HEK293 (cell line): ENCODE measurements around the gene INKA1.

Source experiments
- CTCF ChIA-PET: fragments of 350-600 bp; formaldehyde crosslinking; extraction: SDS; loops from one replicate; lab custom pipeline; 2021; ENCODE audit warnings: antibody characterized with exemption; lab: Yijun Ruan, JAX
- POLR2A ChIA-PET: fragments of 300-600 bp; formaldehyde crosslinking; extraction: SDS; loops from one replicate; lab custom pipeline; 2020; ENCODE audit warnings: antibody characterized with exemption, inconsistent platforms; lab: Yijun Ruan, JAX
- H3K27ac ChIP-seq: fragments of 200-500 bp; sonication (Bioruptor generic); 2 replicates; pipeline ENCODE4 v1.5.1; 2014; ENCODE audit warnings: low read depth, low read length, control low read depth, inconsistent platforms; ENCODE audit errors: extremely low read depth
- H3K36me3 ChIP-seq, 2 experiments: fragments of 200-500 bp in 1 of 2; sonication (Bioruptor generic) in 1 of 2; 1 replicate in 1 of 2; 2 replicates in 1 of 2; pipeline ENCODE4 v1.5.1; 2014 to 2017; ENCODE audit warnings: inconsistent platforms in 2 of 2, low read length in 2 of 2; ENCODE audit not compliant: control insufficient read depth in 2 of 2, insufficient read depth in 1 of 2
- H3K4me1 ChIP-seq: fragments of 200-500 bp; sonication (Bioruptor generic); 2 replicates; pipeline ENCODE4 v1.5.1; 2014; ENCODE audit warnings: mild to moderate bottlenecking, low read length, inconsistent platforms; ENCODE audit not compliant: control insufficient read depth, insufficient read depth
- H3K4me3 ChIP-seq: 2 replicates; pipeline ENCODE4 v1.5.1; 2011; ENCODE audit warnings: low read depth, mild to moderate bottlenecking, control low read depth, low read length, moderate library complexity
- H3K9me3 ChIP-seq: fragments of 200-500 bp; sonication (Bioruptor generic); 2 replicates; pipeline ENCODE4 v1.5.1; 2014; ENCODE audit warnings: low read depth, low read length, inconsistent platforms; ENCODE audit not compliant: control insufficient read depth, insufficient read depth
- BCL11B ChIP-seq: fragments of 450-650 bp; formaldehyde crosslinking; IDR thresholded peaks from 2 replicates; pipeline ENCODE4 v1.5.1; 2016; ENCODE audit warnings: low read depth, missing biosample characterization, missing genetic modification characterization
- GLI2 ChIP-seq: fragments of 450-650 bp; formaldehyde crosslinking; IDR thresholded peaks from 2 replicates; pipeline ENCODE4; 2017; ENCODE audit warnings: missing biosample characterization, missing genetic modification characterization, low read depth, borderline replicate concordance
- MEIS1 ChIP-seq: sonication (generic); formaldehyde crosslinking; IDR thresholded peaks from 2 replicates; pipeline ENCODE4 v1.8.1; 2022; ENCODE audit warnings: missing genetic modification reagents, mild to moderate bottlenecking, borderline replicate concordance
- YY1 ChIP-seq: fragments of 450-650 bp; formaldehyde crosslinking; IDR thresholded peaks from 2 replicates; pipeline ENCODE4 v1.5.1; 2018; ENCODE audit warnings: missing biosample characterization, missing genetic modification characterization
- YY2 ChIP-seq: fragments of 450-650 bp; formaldehyde crosslinking; IDR thresholded peaks from 2 replicates; pipeline ENCODE4 v1.5.1; 2016; ENCODE audit warnings: missing biosample characterization, missing genetic modification characterization
- ZBTB1 ChIP-seq: fragments of 450-650 bp; formaldehyde crosslinking; IDR thresholded peaks from 2 replicates; pipeline ENCODE4 v1.5.1; 2016; ENCODE audit warnings: missing biosample characterization, missing genetic modification characterization
- ZBTB7A ChIP-seq: fragments of 450-650 bp; formaldehyde crosslinking; IDR thresholded peaks from 2 replicates; pipeline ENCODE4 v1.5.1; 2016; ENCODE audit warnings: low read depth, missing biosample characterization, missing genetic modification characterization
- ZFP69B ChIP-seq: fragments of 450-650 bp; formaldehyde crosslinking; IDR thresholded peaks from 2 replicates; pipeline ENCODE4 v1.5.1; 2016; ENCODE audit warnings: missing biosample characterization, missing genetic modification characterization
- ZNF112 ChIP-seq: fragments of 450-650 bp; formaldehyde crosslinking; IDR thresholded peaks from 2 replicates; pipeline ENCODE4 v1.5.0; 2017; ENCODE audit warnings: missing biosample characterization, missing genetic modification characterization
- ZNF114 ChIP-seq: fragments of 450-650 bp; formaldehyde crosslinking; IDR thresholded peaks from 2 replicates; pipeline ENCODE4 v1.5.0; 2017; ENCODE audit warnings: missing biosample characterization, missing genetic modification characterization
- ZNF132 ChIP-seq: fragments of 450-650 bp; formaldehyde crosslinking; IDR thresholded peaks from 2 replicates; pipeline ENCODE4 v1.5.1; 2017; ENCODE audit warnings: missing biosample characterization, missing genetic modification characterization, borderline replicate concordance
- ZNF157 ChIP-seq: fragments of 450-650 bp; formaldehyde crosslinking; IDR thresholded peaks from 2 replicates; pipeline ENCODE4 v1.5.1; 2016; ENCODE audit warnings: missing biosample characterization, missing genetic modification characterization
- ZNF202 ChIP-seq: fragments of 450-650 bp; formaldehyde crosslinking; IDR thresholded peaks from 2 replicates; pipeline ENCODE4 v1.5.1; 2016; ENCODE audit warnings: missing biosample characterization, missing genetic modification characterization, borderline replicate concordance
- ZNF23 ChIP-seq: fragments of 450-650 bp; formaldehyde crosslinking; IDR thresholded peaks from 2 replicates; pipeline ENCODE4 v1.5.1; 2016; ENCODE audit warnings: missing biosample characterization, missing genetic modification characterization, borderline replicate concordance
- ZNF394 ChIP-seq: fragments of 450-650 bp; formaldehyde crosslinking; IDR thresholded peaks from 2 replicates; pipeline ENCODE4 v1.5.1; 2016; ENCODE audit warnings: missing biosample characterization, missing genetic modification characterization, mild to moderate bottlenecking, moderate library complexity, borderline replicate concordance
- ZNF398 ChIP-seq: fragments of 450-650 bp; formaldehyde crosslinking; IDR thresholded peaks from 2 replicates; pipeline ENCODE4 v1.5.1; 2017; ENCODE audit warnings: missing biosample characterization, missing genetic modification characterization
- ZNF423 ChIP-seq: fragments of 450-650 bp; formaldehyde crosslinking; IDR thresholded peaks from 2 replicates; pipeline ENCODE4 v1.5.1; 2016; ENCODE audit warnings: missing biosample characterization, missing genetic modification characterization
- ZNF426 ChIP-seq: fragments of 450-650 bp; formaldehyde crosslinking; IDR thresholded peaks from 2 replicates; pipeline ENCODE4 v1.5.1; 2017; ENCODE audit warnings: missing biosample characterization, missing genetic modification characterization, mild to moderate bottlenecking, inconsistent platforms, moderate library complexity
- ZNF514 ChIP-seq: fragments of 450-650 bp; formaldehyde crosslinking; IDR thresholded peaks from 2 replicates; pipeline ENCODE4 v1.5.1; 2016; ENCODE audit warnings: missing biosample characterization, missing genetic modification characterization
- ZNF529 ChIP-seq: fragments of 450-650 bp; formaldehyde crosslinking; IDR thresholded peaks from 2 replicates; pipeline ENCODE4 v1.5.1; 2017; ENCODE audit warnings: missing genetic modification characterization, missing biosample characterization; ENCODE audit not compliant: insufficient replicate concordance
- ZNF571 ChIP-seq: fragments of 450-650 bp; formaldehyde crosslinking; IDR thresholded peaks from 2 replicates; pipeline ENCODE4 v1.5.0; 2017; ENCODE audit warnings: missing biosample characterization, missing genetic modification characterization
- ZNF580 ChIP-seq: fragments of 450-650 bp; formaldehyde crosslinking; IDR thresholded peaks from 2 replicates; pipeline ENCODE4 v1.5.1; 2016; ENCODE audit warnings: missing biosample characterization, missing genetic modification characterization
- ZNF623 ChIP-seq: fragments of 450-650 bp; formaldehyde crosslinking; IDR thresholded peaks from 2 replicates; pipeline ENCODE4 v1.5.1; 2016; ENCODE audit warnings: missing biosample characterization, missing genetic modification characterization
- ZNF658 ChIP-seq: fragments of 450-650 bp; formaldehyde crosslinking; IDR thresholded peaks from 2 replicates; pipeline ENCODE4; 2016; ENCODE audit warnings: missing biosample characterization, missing genetic modification characterization
- ZNF677 ChIP-seq: fragments of 450-650 bp; IDR thresholded peaks from 2 replicates; pipeline ENCODE4 v1.5.0; 2018; ENCODE audit warnings: missing biosample characterization, mild to moderate bottlenecking, missing genetic modification characterization, moderate library complexity
- ZNF707 ChIP-seq: fragments of 450-650 bp; formaldehyde crosslinking; IDR thresholded peaks from 2 replicates; pipeline ENCODE4 v1.5.1; 2016; ENCODE audit warnings: missing biosample characterization, missing genetic modification characterization
- ZNF747 ChIP-seq: fragments of 450-650 bp; formaldehyde crosslinking; IDR thresholded peaks from 2 replicates; pipeline ENCODE4 v1.5.1; 2016; ENCODE audit warnings: missing biosample characterization, missing genetic modification characterization
- ZNF768 ChIP-seq: fragments of 450-650 bp; formaldehyde crosslinking; IDR thresholded peaks from 2 replicates; pipeline ENCODE4 v1.5.1; 2018; ENCODE audit warnings: missing biosample characterization, mild to moderate bottlenecking, missing genetic modification characterization
- ZNF785 ChIP-seq: fragments of 450-650 bp; formaldehyde crosslinking; IDR thresholded peaks from 2 replicates; pipeline ENCODE4 v1.5.1; 2016; ENCODE audit warnings: missing biosample characterization, missing genetic modification characterization
- ZSCAN30 ChIP-seq: fragments of 450-650 bp; IDR thresholded peaks from 2 replicates; pipeline ENCODE4 v1.5.1; 2018; ENCODE audit warnings: missing biosample characterization, mild to moderate bottlenecking, missing genetic modification characterization, moderate library complexity

Gene INKA1

GRCh38 chr3:49842843-49843517 lies 39.9 kb downstream of the INKA1 start (continued):
- TF ChIP-seq ZNF423, result no peak
- TF ChIP-seq ZFP69B, result no peak
- no peak for TF ChIP-seq ZNF202 (tag by site-specific recombination)
- TF ChIP-seq ZNF785 (tag by site-specific recombination), result no peak
- TF ChIP-seq ZNF114 (tag by site-specific recombination), result no peak
- no peak for TF ChIP-seq YY1
- no peak for TF ChIP-seq ZBTB1 (tag by site-specific recombination)
- TF ChIP-seq ZNF132 (tag by site-specific recombination), result no peak
- no peak for TF ChIP-seq ZNF529
- TF ChIP-seq ZSCAN30, result no peak
- no peak for TF ChIP-seq ZNF157 (tag by site-specific recombination)
- TF ChIP-seq ZNF580 (tag by site-specific recombination), result no peak
- TF ChIP-seq ZNF571, result no peak
- TF ChIP-seq ZNF23 (tag by site-specific recombination), result no peak
- TF ChIP-seq ZNF677 (tag by site-specific recombination), result no peak
- no peak for TF ChIP-seq ZNF747 (tag by site-specific recombination)
- TF ChIP-seq ZNF112 (tag by site-specific recombination), result no peak

- H3K4me3 ChIP-seq, result no peak overlapping the region
- CTCF ChIA-PET, result interaction anchor here (0.6 to 1.8 kb wide), 3 partner anchors 41 to 65 kb away, joined by 3 to 6 read pairs (median 3); partner anchors contain the start of gene INKA1
- H3K4me1 ChIP-seq, result no peaks in the 10 kb centered on the region
- H3K27ac ChIP-seq, result no peak overlapping the region
- no peak for TF ChIP-seq YY2 (tag by site-specific recombination)
- no peak for TF ChIP-seq MEIS1 (CRISPR knock-in tag)
- no peak for TF ChIP-seq BCL11B (tag by site-specific recombination)
- TF ChIP-seq ZNF768 (tag by site-specific recombination), result no peak
- no peak for TF ChIP-seq ZNF394
- TF ChIP-seq GLI2 (tag by site-specific recombination), result no peak
- TF ChIP-seq ZNF658 (tag by site-specific recombination), result no peak
- TF ChIP-seq, all 188 proteins: peak for 0
- POLR2A ChIA-PET, result no interaction called here
- peaks cover 0 to 84% of the 10 kb centered on the region in 2 experiments; a peak in 1 of 3 replicates for H3K36me3 ChIP-seq
- H3K9me3 ChIP-seq, result no peaks in the 10 kb centered on the region
Measured at GRCh38 chr3:49844464-49845183, 41.6 kb downstream of the INKA1 start.

- CTCF ChIA-PET, result interaction anchor here (0.6 to 0.9 kb wide), 2 partner anchors 44 to 121 kb away, joined by 3 to 4 read pairs; no protein-coding TSS in a partner anchor
- Histone ChIP-seq H3K4me1 (no peaks in the 10 kb centered on the region), H3K36me3 (peaks cover 0 to 73% of the 10 kb centered on the region in 2 experiments; a peak in 2 of 3 replicates), H3K27ac (no peak overlapping the region), H3K9me3 (no peaks in the 10 kb centered on the region), H3K4me3 (no peak overlapping the region)
- TF ChIP-seq ZNF514 (tag by site-specific recombination), result no peak
- TF ChIP-seq ZNF426 (tag by site-specific recombination), result no peak
- no peak for TF ChIP-seq ZNF623 (tag by site-specific recombination)
- no peak for TF ChIP-seq ZNF398
- no peak for TF ChIP-seq ZNF707 (tag by site-specific recombination)
- TF ChIP-seq ZBTB7A (tag by site-specific recombination), result no peak
- POLR2A ChIA-PET, result no interaction called here
Measured at GRCh38 chr3:49845694-49846093, 42.6 kb downstream of the INKA1 start.
